22Rv1 (cell line): Measurements from ENCODE around the gene ASH1L.
"Not testable (repeated sequence)": the region's sequence is repeated elsewhere in the genome, so short reads cannot be mapped to it uniquely, and the experiment has no call there.

ENCODE experiments used
- ZFX ChIP-seq: fragments of 450-650 bp; IDR thresholded peaks from 2 replicates; pipeline ENCODE4 v1.6.1; 2017; ENCODE audit warnings: antibody characterized with exemption, borderline replicate concordance
- TF ChIP-seq, protein P1 (sequence below): fragments of 450-650 bp; IDR thresholded peaks from 2 replicates; pipeline ENCODE4 v1.5.1; 2017; ENCODE audit warnings: mild to moderate bottlenecking

DNA sequence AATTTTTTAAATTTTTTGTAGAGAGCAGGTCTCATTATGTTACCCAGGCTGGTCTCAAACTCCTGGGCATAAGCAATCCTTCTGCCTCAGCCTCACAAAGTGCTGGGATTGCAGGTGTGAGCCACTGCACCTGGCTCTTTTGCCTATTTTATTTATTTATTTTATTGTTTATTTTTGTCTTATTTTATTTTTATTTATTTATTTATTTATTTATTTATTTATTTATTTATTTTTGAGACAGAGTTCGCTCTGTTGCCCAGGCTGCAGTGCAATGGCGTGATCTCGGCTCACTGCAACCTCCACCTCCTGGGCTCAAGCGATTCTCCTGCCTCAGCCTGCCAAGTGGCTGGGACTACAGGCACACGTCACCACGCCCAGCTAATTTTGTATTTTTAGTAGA is 13.0 kb upstream of the ASH1L start:
- TF ChIP-seq, protein P1, sequence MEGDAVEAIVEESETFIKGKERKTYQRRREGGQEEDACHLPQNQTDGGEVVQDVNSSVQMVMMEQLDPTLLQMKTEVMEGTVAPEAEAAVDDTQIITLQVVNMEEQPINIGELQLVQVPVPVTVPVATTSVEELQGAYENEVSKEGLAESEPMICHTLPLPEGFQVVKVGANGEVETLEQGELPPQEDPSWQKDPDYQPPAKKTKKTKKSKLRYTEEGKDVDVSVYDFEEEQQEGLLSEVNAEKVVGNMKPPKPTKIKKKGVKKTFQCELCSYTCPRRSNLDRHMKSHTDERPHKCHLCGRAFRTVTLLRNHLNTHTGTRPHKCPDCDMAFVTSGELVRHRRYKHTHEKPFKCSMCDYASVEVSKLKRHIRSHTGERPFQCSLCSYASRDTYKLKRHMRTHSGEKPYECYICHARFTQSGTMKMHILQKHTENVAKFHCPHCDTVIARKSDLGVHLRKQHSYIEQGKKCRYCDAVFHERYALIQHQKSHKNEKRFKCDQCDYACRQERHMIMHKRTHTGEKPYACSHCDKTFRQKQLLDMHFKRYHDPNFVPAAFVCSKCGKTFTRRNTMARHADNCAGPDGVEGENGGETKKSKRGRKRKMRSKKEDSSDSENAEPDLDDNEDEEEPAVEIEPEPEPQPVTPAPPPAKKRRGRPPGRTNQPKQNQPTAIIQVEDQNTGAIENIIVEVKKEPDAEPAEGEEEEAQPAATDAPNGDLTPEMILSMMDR = not testable (repeated sequence)
- TF ChIP-seq ZFX = not testable (repeated sequence)
